Coronary artery (tissue), 2 donors: Measurements from ENCODE around the gene ABCA1.

Source experiments
- DNase-seq: peaks from one replicate; pipeline ENCODE4 v3.0.0-alpha.2; 2017; ENCODE audit warnings: low spot score
- H3K27ac ChIP-seq, 2 donors: fragments of 200-600 bp; sonication (generic); one replicate each; pipeline ENCODE4 v1.5.1; 2016 to 2019
- H3K4me3 ChIP-seq: fragments of 200-600 bp; sonication (generic); 2 replicates; pipeline ENCODE4 v1.5.1; 2016; ENCODE audit warnings: mild to moderate bottlenecking, moderate library complexity
- TF ChIP-seq, protein P1 (sequence below): fragments of 200-600 bp; sonication (generic); IDR thresholded peaks from one replicate; pipeline ENCODE4 v1.5.1; 2019; ENCODE audit warnings: antibody characterized with exemption

The ABCA1 gene

GRCh38 chr9:104826079-104826775 is 101.7 kb downstream of the ABCA1 start:
- Histone ChIP-seq H3K27ac (no peak overlapping the region), H3K4me3 (no peak overlapping the region)
- no peak for DNase-seq
- TF ChIP-seq, protein P1, sequence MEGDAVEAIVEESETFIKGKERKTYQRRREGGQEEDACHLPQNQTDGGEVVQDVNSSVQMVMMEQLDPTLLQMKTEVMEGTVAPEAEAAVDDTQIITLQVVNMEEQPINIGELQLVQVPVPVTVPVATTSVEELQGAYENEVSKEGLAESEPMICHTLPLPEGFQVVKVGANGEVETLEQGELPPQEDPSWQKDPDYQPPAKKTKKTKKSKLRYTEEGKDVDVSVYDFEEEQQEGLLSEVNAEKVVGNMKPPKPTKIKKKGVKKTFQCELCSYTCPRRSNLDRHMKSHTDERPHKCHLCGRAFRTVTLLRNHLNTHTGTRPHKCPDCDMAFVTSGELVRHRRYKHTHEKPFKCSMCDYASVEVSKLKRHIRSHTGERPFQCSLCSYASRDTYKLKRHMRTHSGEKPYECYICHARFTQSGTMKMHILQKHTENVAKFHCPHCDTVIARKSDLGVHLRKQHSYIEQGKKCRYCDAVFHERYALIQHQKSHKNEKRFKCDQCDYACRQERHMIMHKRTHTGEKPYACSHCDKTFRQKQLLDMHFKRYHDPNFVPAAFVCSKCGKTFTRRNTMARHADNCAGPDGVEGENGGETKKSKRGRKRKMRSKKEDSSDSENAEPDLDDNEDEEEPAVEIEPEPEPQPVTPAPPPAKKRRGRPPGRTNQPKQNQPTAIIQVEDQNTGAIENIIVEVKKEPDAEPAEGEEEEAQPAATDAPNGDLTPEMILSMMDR = no peak

- DNase-seq = no peak
- no peak overlapping the region for H3K4me3 ChIP-seq
- TF ChIP-seq, protein P1 = no peak
- H3K27ac ChIP-seq = no peak overlapping the region
Observed at GRCh38 chr9:104820336-104820735, 107.6 kb downstream of the ABCA1 start.

- Histone ChIP-seq H3K27ac (no peak overlapping the region), H3K4me3 (no peak overlapping the region)
- DNase-seq = no peak
- TF ChIP-seq, protein P1 = no peak
Observed at GRCh38 chr9:104819033-104819432, 108.9 kb downstream of the ABCA1 start.

DNA sequence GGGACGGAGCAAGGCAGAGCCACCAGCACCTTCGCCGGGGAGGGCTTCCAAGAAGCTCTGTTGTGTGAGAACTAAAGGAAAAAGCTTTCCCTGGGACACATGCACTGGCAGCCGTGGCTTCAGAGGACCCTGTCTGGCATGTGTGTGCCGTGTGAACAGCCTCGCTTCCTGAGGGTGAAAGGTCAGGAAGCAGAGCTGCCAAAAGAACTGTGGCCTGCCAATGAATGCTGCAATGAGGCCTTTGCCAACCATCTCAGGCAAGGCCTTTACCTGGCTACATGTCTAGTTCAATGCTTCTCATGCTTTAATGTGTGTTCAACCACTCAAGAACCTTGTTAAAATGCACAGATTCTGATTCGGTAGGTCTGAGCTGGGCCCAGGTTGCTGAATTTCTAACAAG is 110.5 kb downstream of the ABCA1 start:
- TF ChIP-seq, protein P1 = no peak
- no peak overlapping the region for H3K4me3 ChIP-seq
- H3K27ac ChIP-seq = no peak overlapping the region
- DNase-seq = no peak

- H3K27ac ChIP-seq = no peak overlapping the region
- H3K4me3 ChIP-seq = no peak overlapping the region
- TF ChIP-seq, protein P1 = no peak
- no peak for DNase-seq
Observed at GRCh38 chr9:104815851-104816565, 111.9 kb downstream of the ABCA1 start.

DNA sequence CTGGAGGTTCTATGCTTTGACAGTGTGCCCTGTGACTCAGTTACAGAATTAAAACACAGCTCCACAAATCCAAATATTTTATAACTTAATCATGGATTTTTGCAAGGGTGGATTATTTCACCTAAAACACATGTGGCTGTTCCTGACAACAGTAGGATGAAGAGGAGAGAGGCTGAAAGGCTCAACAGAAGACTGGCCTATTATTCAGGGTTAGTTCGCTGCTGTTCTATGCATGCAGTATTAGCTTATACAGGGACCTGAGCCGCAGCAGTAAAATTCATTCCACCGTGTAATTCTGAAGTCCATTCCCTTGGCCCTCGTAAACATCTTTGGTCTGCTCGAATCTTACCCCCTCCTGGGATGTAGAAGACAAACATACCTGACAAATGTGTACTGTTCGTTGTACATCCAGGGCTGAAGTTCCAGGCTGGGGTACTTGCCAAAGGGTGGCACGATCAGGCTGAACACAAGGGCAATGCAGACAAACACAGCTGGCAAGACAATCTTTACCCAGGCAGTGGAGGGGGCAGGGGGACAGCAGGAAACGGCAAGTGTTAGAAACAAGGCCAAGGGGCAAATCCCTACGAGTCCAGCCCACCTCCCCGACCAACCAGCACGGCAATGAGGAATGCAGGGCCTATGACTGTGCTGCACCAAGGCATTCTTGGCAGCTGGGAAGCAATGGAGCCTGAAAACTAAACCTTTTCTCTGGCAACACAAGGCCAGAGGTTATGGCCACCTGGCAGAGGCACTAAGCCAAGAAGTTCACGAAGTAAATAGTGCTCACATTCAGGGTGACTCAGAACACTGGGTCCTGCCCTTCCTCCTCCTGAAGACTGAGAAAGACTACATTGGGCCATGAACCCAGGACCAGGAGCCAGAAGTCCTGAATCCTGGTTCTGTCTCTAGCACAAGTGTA is 117.3 kb downstream of the ABCA1 start:
- TF ChIP-seq, protein P1 = no peak
- Histone ChIP-seq H3K4me3 (no peak overlapping the region), H3K27ac (no peak overlapping the region)
- DNase-seq = no peak
